AG10803 (cell line): ENCODE measurements around the gene PNPLA1.

Experiments used
- DNase-seq: peaks from one replicate; pipeline ENCODE4 v3.0.0; 2010; ENCODE audit warnings: low read depth
- H3K4me3 ChIP-seq: 2 replicates; pipeline ENCODE4 v1.5.1; 2011; ENCODE audit warnings: mild to moderate bottlenecking, low read length, control low read depth
- CTCF ChIP-seq: conservative IDR thresholded peaks from 2 replicates; pipeline ENCODE4 v1.5.1; 2011; ENCODE audit warnings: mild to moderate bottlenecking, low read length, control low read depth, inconsistent platforms

The PNPLA1 gene

GRCh38 chr6:36305885-36306284, 36.0 kb downstream of the PNPLA1 start:
- H3K4me3 ChIP-seq = no peak overlapping the region
- TF ChIP-seq CTCF = no peak
- no peak for DNase-seq

- H3K4me3 ChIP-seq = no peak overlapping the region
- TF ChIP-seq CTCF = no peak
- DNase-seq = no peak
Observed at GRCh38 chr6:36306375-36306774, 36.5 kb downstream of the PNPLA1 start.

DNA sequence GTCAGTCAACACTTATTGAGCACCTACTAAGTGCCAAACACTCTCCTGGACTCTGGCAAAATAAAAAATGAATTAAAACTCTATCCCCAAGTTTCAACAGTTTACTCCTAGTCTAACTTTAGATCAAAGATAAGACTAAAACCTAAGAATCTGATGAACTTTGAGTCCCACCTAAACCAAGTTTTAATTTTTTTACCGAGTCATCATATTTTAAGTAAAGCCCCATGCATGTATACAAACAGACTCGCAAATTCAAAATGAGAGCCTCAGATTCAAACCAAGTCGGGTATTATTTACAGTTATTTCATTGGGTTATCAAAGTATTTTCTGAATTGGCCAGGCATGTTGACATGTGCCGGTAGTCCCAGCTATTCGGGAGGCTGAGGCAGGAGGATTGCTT, 38.7 kb downstream of the PNPLA1 start:
- H3K4me3 ChIP-seq = no peak overlapping the region
- no peak for TF ChIP-seq CTCF
- DNase-seq = no peak

DNA sequence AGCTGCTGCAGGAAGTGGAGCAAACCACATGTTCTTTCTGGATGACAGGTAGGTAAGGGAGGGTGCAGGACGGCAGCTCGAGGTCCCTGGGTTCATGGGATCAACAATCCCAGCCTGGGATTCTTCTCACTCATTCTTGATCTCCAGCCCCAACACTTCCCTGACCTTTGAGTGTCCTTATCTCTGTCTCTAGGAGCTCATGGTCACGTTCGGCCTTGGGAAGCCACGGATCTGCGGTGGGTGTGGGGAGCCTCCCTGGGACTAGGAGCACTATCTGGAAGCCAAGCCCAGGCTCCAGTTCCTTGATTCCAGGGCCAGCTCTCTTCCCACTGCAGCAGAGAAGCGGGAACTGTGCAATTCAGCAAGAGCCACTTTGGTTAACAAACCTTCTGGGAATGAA, 39.3 kb downstream of the PNPLA1 start:
- no peak for DNase-seq
- TF ChIP-seq CTCF = no peak

DNA sequence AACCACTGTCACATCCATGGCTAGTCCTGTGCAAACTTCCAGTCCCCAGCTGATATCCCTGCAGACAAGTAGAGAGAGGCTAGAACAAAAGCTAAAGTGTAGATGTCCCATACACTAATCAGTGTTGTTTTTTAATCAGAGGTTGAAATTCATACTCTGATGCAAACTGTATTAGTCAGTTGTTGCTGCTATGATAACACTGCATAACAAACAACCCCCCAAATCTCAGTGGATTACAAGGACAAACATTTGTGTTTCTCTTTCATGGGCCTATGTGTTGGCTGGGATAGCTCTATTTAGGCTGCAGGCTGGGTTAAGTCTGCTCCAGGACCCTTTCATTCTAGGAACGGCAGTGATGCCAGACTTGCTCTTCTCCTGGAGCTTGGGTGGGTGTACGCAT, 40.0 kb downstream of the PNPLA1 start:
- DNase-seq = no peak
- TF ChIP-seq CTCF = no peak
- H3K4me3 ChIP-seq = no peak overlapping the region

More for the DNA sequence above, 39.3 kb downstream of the PNPLA1 start:
- H3K4me3 ChIP-seq = no peak overlapping the region

GRCh38 chr6:36312854-36313648, 43.2 kb downstream of the PNPLA1 start:
- no peak for TF ChIP-seq CTCF
- DNase-seq = no peak
- H3K4me3 ChIP-seq = no peak overlapping the region

DNA sequence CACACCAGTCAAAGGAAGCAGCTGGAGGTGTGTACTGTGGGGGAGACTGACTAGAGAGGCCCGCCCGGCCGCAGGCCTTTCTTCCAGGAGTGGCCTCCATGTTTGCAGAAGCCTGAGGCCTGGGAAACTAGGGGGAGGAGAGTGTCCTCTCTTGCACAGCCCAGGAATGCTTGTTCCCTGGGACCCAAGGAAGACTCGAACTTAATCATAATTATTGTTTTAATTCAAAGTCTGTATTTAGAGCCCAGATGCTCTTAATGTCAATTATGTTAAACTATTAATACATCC, 43.7 kb downstream of the PNPLA1 start:
- TF ChIP-seq CTCF = no peak
- no peak for DNase-seq
- H3K4me3 ChIP-seq = no peak overlapping the region
